Activated CD8-positive, alpha-beta memory T cell treated with anti-CD3 and anti-CD28 coated beads, Interleukin-2, amount 50 U/mL, for 1 hour (primary cell): ENCODE results near the gene LIPT1.
"Not testable (repeated sequence)": the region's sequence is repeated elsewhere in the genome, so short reads cannot be mapped to it uniquely, and the experiment has no call there.

Source experiments
- DNase-seq: peaks from one replicate; pipeline ENCODE4 v3.0.0-alpha.2; 2020; ENCODE audit errors: extremely low read depth

Gene LIPT1

GRCh38 chr2:99171377-99172140 is 16.8 kb downstream of the LIPT1 start:
- no peak for DNase-seq

DNA sequence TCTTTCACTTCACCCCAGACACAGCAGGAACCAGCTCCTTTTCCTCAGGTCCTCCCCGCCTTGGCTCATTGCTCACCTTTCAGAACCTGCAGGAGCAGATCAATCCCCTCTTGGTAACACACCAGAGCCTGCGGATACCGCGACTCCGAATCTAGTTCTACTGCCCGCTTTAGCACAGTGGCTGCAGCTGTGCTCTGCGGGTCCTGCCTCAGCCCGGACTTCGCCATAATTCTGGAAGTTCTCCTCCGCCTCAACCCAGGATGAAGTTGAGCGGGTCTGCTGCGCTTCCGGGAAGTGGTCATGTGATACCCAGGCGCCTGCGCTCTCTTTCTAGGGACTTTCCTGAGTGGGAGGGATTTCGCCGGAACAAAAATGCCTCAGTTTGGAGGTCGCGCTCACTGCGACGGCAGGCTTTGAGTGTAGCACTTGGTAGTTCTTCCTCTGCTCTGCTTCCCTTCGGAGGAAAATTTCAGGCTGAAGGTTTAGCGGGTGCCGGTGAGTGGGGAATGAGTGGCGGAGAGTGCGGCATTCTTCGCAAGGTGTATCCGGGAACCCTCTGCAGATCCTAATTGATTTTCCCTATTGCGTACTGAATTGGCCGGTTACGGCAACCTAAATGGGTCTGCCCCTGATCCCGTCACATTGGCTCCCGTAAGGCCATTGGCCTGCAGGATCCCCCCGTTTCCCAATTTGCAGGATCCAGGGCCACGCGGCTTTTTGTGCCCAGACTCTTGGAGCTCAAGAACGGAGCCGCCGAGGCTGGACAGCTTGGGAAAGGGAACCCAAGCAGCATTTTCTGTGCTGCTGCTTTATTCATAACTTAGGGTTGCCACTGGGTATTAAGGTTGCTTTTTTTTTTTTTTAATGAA is 26.2 kb downstream of the LIPT1 start, which contains the start of the genes MITD1 and MRPL30:
Gene MITD1, minus strand, starts transcription at position 304 of the 869 bp plus-strand sequence. Its CDS starts 77 bp downstream, at position 227.
Gene MRPL30, plus strand, starts transcription at position 430 of the 869 bp plus-strand sequence. CDS start 5,020 bp downstream, outside the sequence.
- peak; percentile 78 for DNase-seq

DNA sequence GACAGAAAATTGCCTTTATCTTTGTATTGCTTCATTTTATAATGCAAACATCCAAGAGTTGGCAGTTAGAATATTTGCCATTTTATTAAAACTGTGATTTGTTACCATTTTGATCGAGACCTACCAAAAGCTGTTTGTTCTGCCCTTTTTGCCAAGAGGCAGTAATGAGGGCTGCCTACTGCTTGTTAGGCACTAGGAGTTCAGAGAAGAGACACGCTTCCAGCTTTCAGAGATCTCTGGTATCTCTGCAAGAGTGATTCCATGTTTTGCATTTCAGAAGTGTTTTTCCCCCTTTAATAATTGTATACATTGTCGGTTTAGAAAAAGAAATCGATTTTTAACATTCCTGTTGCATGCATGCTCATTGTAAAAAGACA is 26.8 kb downstream of the LIPT1 start:
- DNase-seq = no peak

GRCh38 chr2:99183025-99183424 is 28.3 kb downstream of the LIPT1 start:
- no peak for DNase-seq

- DNase-seq = no peak
These were observed 30.0 kb downstream of the LIPT1 start for GRCh38 chr2:99184811-99185210.

DNA sequence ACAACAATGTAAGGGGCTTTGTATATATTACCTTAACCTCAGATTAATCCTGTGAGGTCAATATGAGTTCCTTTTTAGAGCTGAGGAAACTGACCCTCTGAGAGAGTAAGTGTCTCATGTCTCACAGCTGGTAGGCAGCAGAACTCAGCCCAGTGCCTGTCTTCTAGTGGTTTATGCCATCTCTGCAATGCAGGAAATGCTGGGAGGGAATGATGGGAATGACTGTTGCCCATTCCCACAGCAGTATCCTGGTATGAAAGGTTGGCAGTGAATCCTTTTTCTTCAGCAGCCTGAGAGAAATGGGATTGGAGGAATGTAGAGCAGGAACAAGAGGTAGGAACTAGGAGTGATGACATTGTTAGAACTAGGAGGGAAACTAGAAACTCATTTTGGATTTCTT is 32.2 kb downstream of the LIPT1 start:
- DNase-seq = no peak

- no peak for DNase-seq
These were observed 33.6 kb downstream of the LIPT1 start for GRCh38 chr2:99188357-99188756.

DNA sequence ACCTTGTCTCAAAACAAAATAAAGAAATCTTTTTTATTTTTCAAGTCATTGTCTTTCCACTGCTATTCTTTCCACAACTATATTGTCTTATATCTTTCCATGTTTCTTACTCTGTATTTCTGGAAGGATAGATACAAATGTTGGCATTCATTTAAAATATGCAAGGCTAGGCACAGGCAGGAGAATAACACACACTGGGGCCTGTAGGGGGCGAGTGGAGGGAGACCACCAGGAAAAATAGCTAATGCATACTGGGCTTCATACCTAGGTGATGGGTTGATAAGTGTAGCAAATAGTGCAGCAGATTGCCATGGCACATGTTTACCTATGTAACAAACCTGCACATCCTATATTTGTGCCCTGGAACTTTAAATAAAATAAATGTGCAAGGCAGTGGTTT is 35.8 kb downstream of the LIPT1 start:
- no peak for DNase-seq

DNA sequence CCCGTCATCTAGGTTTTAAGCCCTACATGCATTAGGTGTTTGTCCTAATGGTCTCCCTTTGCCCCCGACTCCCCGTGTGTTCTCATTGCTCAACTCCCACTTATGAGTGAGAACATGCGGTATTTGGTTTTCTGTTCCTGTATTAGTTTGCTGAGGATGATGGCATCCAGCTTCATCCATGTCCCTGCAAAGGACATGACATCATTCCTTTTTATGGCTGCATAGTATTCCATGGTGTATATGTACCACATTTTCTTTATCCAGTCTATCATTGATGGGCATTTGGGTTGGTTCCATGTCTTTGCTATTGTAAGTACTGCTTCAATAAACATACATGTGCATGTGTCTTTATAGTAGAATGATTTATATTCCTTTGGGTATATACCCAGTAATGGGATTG is 37.6 kb downstream of the LIPT1 start:
- DNase-seq = not testable (repeated sequence)

DNA sequence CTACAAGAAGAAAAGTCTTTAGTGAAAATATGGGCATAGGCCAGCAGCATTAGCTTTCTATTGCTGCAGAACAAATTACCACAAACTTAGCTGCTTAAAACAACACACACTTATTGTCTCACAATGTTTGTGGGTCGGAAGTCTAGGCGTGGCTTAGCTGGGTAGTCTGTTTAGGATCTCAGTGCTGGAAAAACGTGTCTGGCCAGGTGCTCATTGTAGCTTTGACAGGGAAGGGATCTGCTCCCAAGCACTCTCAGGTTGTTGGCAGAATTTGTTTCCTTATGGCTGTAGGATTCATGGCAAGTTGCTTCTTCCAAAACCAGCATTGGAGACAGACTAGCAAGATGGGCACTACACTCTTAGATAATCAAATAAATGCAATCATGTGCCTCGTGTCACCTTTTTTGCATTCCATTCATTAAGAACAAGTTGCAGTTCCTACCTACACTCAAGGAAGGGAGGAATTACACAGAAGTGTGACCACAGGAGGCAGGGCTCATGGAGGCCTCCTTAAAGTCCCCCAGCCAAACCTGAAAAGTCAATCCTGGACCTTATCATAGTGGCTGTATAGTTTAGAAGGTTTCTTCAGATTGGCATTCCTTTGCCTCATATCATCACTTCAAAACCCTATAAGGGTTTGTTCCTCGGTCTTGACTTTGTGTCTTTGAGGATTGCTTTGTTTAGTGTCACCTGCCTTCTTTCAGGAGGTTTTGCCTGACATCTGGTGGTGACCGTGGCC is 43.5 kb downstream of the LIPT1 start:
- no peak for DNase-seq

GRCh38 chr2:99200076-99200800 is 45.5 kb downstream of the LIPT1 start:
- DNase-seq = no peak

GRCh38 chr2:99201959-99202678 is 47.4 kb downstream of the LIPT1 start:
- no peak for DNase-seq

DNA sequence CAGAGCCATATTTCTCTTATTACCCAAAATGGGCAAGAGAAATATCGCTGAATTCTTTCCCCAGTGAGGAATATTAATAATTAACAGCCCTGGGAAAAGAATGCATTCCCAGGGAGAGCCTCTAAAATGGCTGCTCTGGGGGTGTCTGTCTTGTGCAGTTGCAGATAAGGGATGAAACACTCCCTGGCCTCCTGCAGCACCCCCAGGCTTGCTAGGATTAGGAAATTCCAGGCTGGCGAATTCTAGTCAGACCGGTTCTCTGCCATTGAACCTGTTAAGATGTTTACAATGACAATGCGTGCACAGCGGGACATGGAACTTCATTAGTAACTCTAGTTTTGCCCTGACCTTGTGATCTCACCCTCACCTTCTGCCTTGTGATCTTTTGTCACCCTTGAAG is 50.7 kb downstream of the LIPT1 start:
- DNase-seq = no peak
